Measurements from ENCODE around the gene LPP. TPM values are rescaled to one million over a fixed set of nuclear protein-coding genes. Genes with fewer than 3 reads are reported as not detected.

LPP gene
- total RNA-seq, 1 donor from 2014 or later: 222 TPM

DNA sequence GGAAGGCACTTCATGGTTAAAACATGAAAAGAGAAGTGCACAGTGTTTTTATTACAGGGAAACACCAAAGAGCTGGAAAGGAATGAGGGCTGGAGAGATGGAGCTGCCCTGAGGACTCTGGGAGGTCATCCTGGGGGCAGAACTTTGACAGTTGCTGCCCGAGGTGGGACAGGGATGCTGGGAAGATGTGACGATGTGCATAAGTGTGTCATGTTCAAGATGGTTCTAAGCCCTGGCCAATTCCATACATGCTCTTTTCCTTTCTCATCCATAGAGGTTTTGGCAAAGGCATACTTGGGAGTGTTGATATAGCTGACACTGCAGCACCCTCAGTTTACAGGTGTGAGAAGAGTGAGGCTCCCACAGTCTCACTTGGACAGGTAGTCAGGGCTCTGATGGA, 23.8 kb downstream of the LPP start:
- peaks cover 99% of the 10 kb centered on the region for H3K79me2 ChIP-seq (ENCODE audit: insufficient read depth, low read length)

GRCh38 chr3:188178293-188178936, 24.5 kb downstream of the LPP start:
- Mint-ChIP-seq H3K4me3 (ENCODE audit: unreplicated experiment) (no peak overlapping the region), H3K9me3 (ENCODE audit: unreplicated experiment) (no peaks in the 10 kb centered on the region), H3K36me3 (ENCODE audit: low read depth, unreplicated experiment) (peaks cover 21% of the 10 kb centered on the region), H3K27me3 (ENCODE audit: low read depth, unreplicated experiment) (no peaks in the 10 kb centered on the region), H3K4me1 (ENCODE audit: low read depth, unreplicated experiment) (peaks cover 17% of the 10 kb centered on the region), H3K27ac (ENCODE audit: unreplicated experiment) (no peak overlapping the region)
- Histone ChIP-seq H2AFZ (ENCODE audit: low read depth, low read length) (no peak overlapping the region), H3K36me3 (ENCODE audit: insufficient read depth, low read length) (peaks cover 2% of the 10 kb centered on the region), H3K9ac (ENCODE audit: low read length) (no peak overlapping the region), H3K4me1 (ENCODE audit: insufficient read depth, low read length) (peaks cover 10% of the 10 kb centered on the region), H4K20me1 (ENCODE audit: insufficient read depth, low read length) (peaks cover 94% of the 10 kb centered on the region), H3K4me2 (ENCODE audit: low read length) (no peak overlapping the region), H3K27me3 (ENCODE audit: insufficient read depth, low read length) (no peaks in the 10 kb centered on the region), H3K4me3 (ENCODE audit: insufficient read depth, low read depth, low read length) (no peak overlapping the region), H3K79me2 (ENCODE audit: insufficient read depth, low read length) (peaks cover 99% of the 10 kb centered on the region), H3K27ac (ENCODE audit: low read depth, low read length) (no peak overlapping the region), H3K9me3 (ENCODE audit: insufficient read depth, low read depth, low read length) (no peaks in the 10 kb centered on the region)
- TF ChIP-seq, protein P1, sequence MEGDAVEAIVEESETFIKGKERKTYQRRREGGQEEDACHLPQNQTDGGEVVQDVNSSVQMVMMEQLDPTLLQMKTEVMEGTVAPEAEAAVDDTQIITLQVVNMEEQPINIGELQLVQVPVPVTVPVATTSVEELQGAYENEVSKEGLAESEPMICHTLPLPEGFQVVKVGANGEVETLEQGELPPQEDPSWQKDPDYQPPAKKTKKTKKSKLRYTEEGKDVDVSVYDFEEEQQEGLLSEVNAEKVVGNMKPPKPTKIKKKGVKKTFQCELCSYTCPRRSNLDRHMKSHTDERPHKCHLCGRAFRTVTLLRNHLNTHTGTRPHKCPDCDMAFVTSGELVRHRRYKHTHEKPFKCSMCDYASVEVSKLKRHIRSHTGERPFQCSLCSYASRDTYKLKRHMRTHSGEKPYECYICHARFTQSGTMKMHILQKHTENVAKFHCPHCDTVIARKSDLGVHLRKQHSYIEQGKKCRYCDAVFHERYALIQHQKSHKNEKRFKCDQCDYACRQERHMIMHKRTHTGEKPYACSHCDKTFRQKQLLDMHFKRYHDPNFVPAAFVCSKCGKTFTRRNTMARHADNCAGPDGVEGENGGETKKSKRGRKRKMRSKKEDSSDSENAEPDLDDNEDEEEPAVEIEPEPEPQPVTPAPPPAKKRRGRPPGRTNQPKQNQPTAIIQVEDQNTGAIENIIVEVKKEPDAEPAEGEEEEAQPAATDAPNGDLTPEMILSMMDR (IDR thresholded peaks at IDR 0.05; ENCODE audit: insufficient read depth, low read depth, low read length): no peak
- TF ChIP-seq EZH2 (IDR thresholded peaks at IDR 0.05; ENCODE audit: insufficient read depth, low read length): no peak
- no peak for DNase-seq (ENCODE audit: low read depth)
- no peak for FAIRE-seq

More for the DNA sequence above, 23.8 kb downstream of the LPP start:
- Mint-ChIP-seq H3K27me3 (ENCODE audit: low read depth, unreplicated experiment) (no peaks in the 10 kb centered on the region), H3K36me3 (ENCODE audit: low read depth, unreplicated experiment) (peaks cover 20% of the 10 kb centered on the region), H3K4me1 (ENCODE audit: low read depth, unreplicated experiment) (peaks cover 17% of the 10 kb centered on the region), H3K27ac (ENCODE audit: unreplicated experiment) (no peak overlapping the region), H3K9me3 (ENCODE audit: unreplicated experiment) (no peaks in the 10 kb centered on the region), H3K4me3 (ENCODE audit: unreplicated experiment) (no peak overlapping the region)
- H3K4me2 ChIP-seq (ENCODE audit: low read length): no peak overlapping the region
- H3K9ac ChIP-seq (ENCODE audit: low read length): no peak overlapping the region
- H3K9me3 ChIP-seq (ENCODE audit: insufficient read depth, low read depth, low read length): no peaks in the 10 kb centered on the region
- H3K4me3 ChIP-seq (ENCODE audit: insufficient read depth, low read depth, low read length): no peak overlapping the region
- peaks cover 10% of the 10 kb centered on the region for H3K4me1 ChIP-seq (ENCODE audit: insufficient read depth, low read length)
- FAIRE-seq (no peak), DNase-seq (ENCODE audit: low read depth) (no peak)
- no peaks in the 10 kb centered on the region for H3K27me3 ChIP-seq (ENCODE audit: insufficient read depth, low read length)
- H3K27ac ChIP-seq (ENCODE audit: low read depth, low read length): no peak overlapping the region
- H3K36me3 ChIP-seq (ENCODE audit: insufficient read depth, low read length): peaks cover 2% of the 10 kb centered on the region
- peaks cover 93% of the 10 kb centered on the region for H4K20me1 ChIP-seq (ENCODE audit: insufficient read depth, low read length)
- TF ChIP-seq EZH2 (IDR thresholded peaks at IDR 0.05; ENCODE audit: insufficient read depth, low read length): no peak
- TF ChIP-seq, protein P1 (IDR thresholded peaks at IDR 0.05; ENCODE audit: insufficient read depth, low read depth, low read length): no peak
- H2AFZ ChIP-seq (ENCODE audit: low read depth, low read length): no peak overlapping the region
